ENCODE results near the gene AMIGO3. TPM values are rescaled to one million over a fixed set of nuclear protein-coding genes. Genes with fewer than 3 reads are reported as not detected.

AMIGO3 gene, protein sequence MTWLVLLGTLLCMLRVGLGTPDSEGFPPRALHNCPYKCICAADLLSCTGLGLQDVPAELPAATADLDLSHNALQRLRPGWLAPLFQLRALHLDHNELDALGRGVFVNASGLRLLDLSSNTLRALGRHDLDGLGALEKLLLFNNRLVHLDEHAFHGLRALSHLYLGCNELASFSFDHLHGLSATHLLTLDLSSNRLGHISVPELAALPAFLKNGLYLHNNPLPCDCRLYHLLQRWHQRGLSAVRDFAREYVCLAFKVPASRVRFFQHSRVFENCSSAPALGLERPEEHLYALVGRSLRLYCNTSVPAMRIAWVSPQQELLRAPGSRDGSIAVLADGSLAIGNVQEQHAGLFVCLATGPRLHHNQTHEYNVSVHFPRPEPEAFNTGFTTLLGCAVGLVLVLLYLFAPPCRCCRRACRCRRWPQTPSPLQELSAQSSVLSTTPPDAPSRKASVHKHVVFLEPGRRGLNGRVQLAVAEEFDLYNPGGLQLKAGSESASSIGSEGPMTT
- total RNA-seq (2022): not detected in 2 replicates
- Bru-seq, nascent RNA: percentile 28 among the genes with signal in this experiment
- not detected for BruChase-seq, experiment 1, labeled RNA remaining after a 2-hour chase
- BruChase-seq, experiment 2, labeled RNA remaining after a 6-hour chase: percentile 48 among the genes with signal in this experiment
- long read RNA-seq, transcript AMIGO3-201 (1 exons, 2,862 nt): major isoform, 6 of 6 reads
- long read RNA-seq, partial matches to known transcripts: 0 of 6 reads
- long read RNA-seq, other reads (novel, unspliced or antisense): 0 of 6 reads

- Mint-ChIP-seq H3K4me3 (ENCODE audit: unreplicated experiment) (peak within 1 kb of the TSS; percentile 77), H3K27ac (ENCODE audit: unreplicated experiment) (peak within 1 kb of the TSS; percentile 29), H3K27me3 (ENCODE audit: insufficient read depth, unreplicated experiment) (no peaks in the 10 kb centered on the region), H3K9me3 (ENCODE audit: unreplicated experiment) (no peaks in the 10 kb centered on the region), H3K36me3 (ENCODE audit: insufficient read depth, unreplicated experiment) (peaks cover 82% of the 10 kb centered on the region), H3K4me1 (ENCODE audit: low read depth, unreplicated experiment) (peaks cover under 1% of the 10 kb centered on the region)
- no TSS peak for BruUV-seq (replicated peaks)
- intact Hi-C loops (cut with micrococcal nuclease; ENCODE audit: unreplicated experiment): loop anchor here (5.0 kb wide), 1 partner anchor 118 kb away; no protein-coding TSS in a partner anchor
- POLR2A ChIA-PET: interaction anchor here (0.6 kb wide), 2 partner anchors 82 to 799 kb away, joined by 4 to 7 read pairs; no protein-coding TSS in a partner anchor
- peak; percentile 90 to 91 for DNase-seq
- H3K4me1 ChIP-seq: peaks cover 5% of the 10 kb centered on the region
- no peaks in the 10 kb centered on the region for H3K27me3 ChIP-seq (replicated peaks; ENCODE audit: control insufficient read depth, insufficient read depth, low read length)
- TF ChIP-seq CTCF (IDR thresholded peaks at IDR 0.05; ENCODE audit: insufficient read depth in 1 of 2, low read depth in 1 of 2, low read length in 1 of 2, severe bottlenecking in 1 of 2, unreplicated experiment in 1 of 2): peak; percentile 53 to 64
- H3K9me3 ChIP-seq: no peaks in the 10 kb centered on the region
- CTCF ChIA-PET: interaction anchor here (0.7 to 1.9 kb wide), 7 partner anchors 8 to 769 kb away, joined by 3 to 6 read pairs (median 4); partner anchors contain the start of gene INKA1
- H3K36me3 ChIP-seq (ENCODE audit: control insufficient read depth, insufficient read depth, low read length): peaks cover 1% of the 10 kb centered on the region; the same call in 1 of the 2 replicates
- peak within 1 kb of the TSS; percentile 50 for H3K4me3 ChIP-seq (ENCODE audit: low read depth, low read length)
Observed at GRCh38 chr3:49719214-49719884, at the start of gene AMIGO3. AMIGO3 (minus strand) TSS chr3:49719684; CDS start chr3:49719465, 219 bp downstream.

DNA sequence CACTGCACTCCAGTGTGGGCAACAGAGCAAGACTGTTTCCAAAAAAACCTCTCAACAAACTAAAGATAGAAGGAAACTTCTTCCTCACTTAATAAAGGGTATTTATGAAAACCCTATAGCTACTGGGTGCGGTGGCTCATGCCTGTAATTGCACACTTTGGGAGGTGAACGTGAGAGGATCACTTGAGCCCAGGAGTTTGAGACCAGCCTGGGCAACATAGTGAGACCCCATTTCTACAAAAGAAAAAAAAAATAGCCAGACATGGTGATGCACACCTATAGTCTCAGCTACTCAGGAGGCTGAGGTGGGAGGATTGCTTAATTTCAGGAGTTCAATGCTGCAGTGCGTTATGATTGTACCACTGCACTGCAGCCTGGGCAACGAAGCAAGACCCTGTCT, 44.5 kb upstream of the AMIGO3 start:
- ChIA-PET POLR2A (no interaction called here), CTCF (no interaction called here)
- no peaks in the 10 kb centered on the region for H3K4me1 Mint-ChIP-seq (ENCODE audit: low read depth, unreplicated experiment)
- Histone ChIP-seq H3K4me1 (no peaks in the 10 kb centered on the region), H3K27me3 (replicated peaks; ENCODE audit: control insufficient read depth, insufficient read depth, low read length) (no peaks in the 10 kb centered on the region), H3K9me3 (no peaks in the 10 kb centered on the region), H3K4me3 (ENCODE audit: low read depth, low read length) (no peak overlapping the region), H3K36me3 (ENCODE audit: control insufficient read depth, insufficient read depth, low read length) (no peaks in the 10 kb centered on the region)
- no peaks in the 10 kb centered on the region for H3K9me3 Mint-ChIP-seq (ENCODE audit: unreplicated experiment)
- H3K27me3 Mint-ChIP-seq (ENCODE audit: insufficient read depth, unreplicated experiment): no peaks in the 10 kb centered on the region
- no peak overlapping the region for H3K4me3 Mint-ChIP-seq (ENCODE audit: unreplicated experiment)
- BruUV-seq (replicated peaks): no TSS peak
- intact Hi-C loops (cut with micrococcal nuclease; ENCODE audit: unreplicated experiment): no loop called here
- H3K27ac Mint-ChIP-seq (ENCODE audit: unreplicated experiment): no peak overlapping the region
- no peak for TF ChIP-seq CTCF (IDR thresholded peaks at IDR 0.05; ENCODE audit: insufficient read depth in 1 of 2, low read depth in 1 of 2, low read length in 1 of 2, severe bottlenecking in 1 of 2, unreplicated experiment in 1 of 2)
- H3K36me3 Mint-ChIP-seq (ENCODE audit: insufficient read depth, unreplicated experiment): peaks cover 34% of the 10 kb centered on the region
- DNase-seq: no peak

GRCh38 chr3:49761661-49762060, 42.2 kb upstream of the AMIGO3 start:
- Mint-ChIP-seq H3K4me3 (ENCODE audit: unreplicated experiment) (no peak overlapping the region), H3K27me3 (ENCODE audit: insufficient read depth, unreplicated experiment) (no peaks in the 10 kb centered on the region), H3K36me3 (ENCODE audit: insufficient read depth, unreplicated experiment) (peaks cover 34% of the 10 kb centered on the region), H3K27ac (ENCODE audit: unreplicated experiment) (no peak overlapping the region), H3K4me1 (ENCODE audit: low read depth, unreplicated experiment) (no peaks in the 10 kb centered on the region), H3K9me3 (ENCODE audit: unreplicated experiment) (no peaks in the 10 kb centered on the region)
- no peak for TF ChIP-seq CTCF (IDR thresholded peaks at IDR 0.05; ENCODE audit: insufficient read depth in 1 of 2, low read depth in 1 of 2, low read length in 1 of 2, severe bottlenecking in 1 of 2, unreplicated experiment in 1 of 2)
- no peaks in the 10 kb centered on the region for H3K9me3 ChIP-seq
- POLR2A ChIA-PET: no interaction called here
- CTCF ChIA-PET: no interaction called here
- H3K27me3 ChIP-seq (replicated peaks; ENCODE audit: control insufficient read depth, insufficient read depth, low read length): no peaks in the 10 kb centered on the region
- intact Hi-C loops (cut with micrococcal nuclease; ENCODE audit: unreplicated experiment): no loop called here
- no peaks in the 10 kb centered on the region for H3K36me3 ChIP-seq (ENCODE audit: control insufficient read depth, insufficient read depth, low read length)
- H3K4me1 ChIP-seq: no peaks in the 10 kb centered on the region
- DNase-seq: no peak
- BruUV-seq (replicated peaks): no TSS peak
- no peak overlapping the region for H3K4me3 ChIP-seq (ENCODE audit: low read depth, low read length)

Measured in Caco-2 (cell line).